Natural killer cell (primary cell): Measurements from ENCODE around the gene MYH15. TPM values are rescaled to one million over a fixed set of nuclear protein-coding genes. Genes with fewer than 3 reads are reported as not detected.

Source experiments
- ATAC-seq, 3 donors: fragments of 150-1000 bp in 2 of 3; fragments of 200-7000 bp in 1 of 3; cut with Tn5 transposase; 1 replicate in 1 of 3; 2 replicates in 2 of 3; pipeline ENCODE4 v1.10.0; 2021; ENCODE audit warnings: mild to moderate bottlenecking in 2 of 3, moderate library complexity in 2 of 3
- DNase-seq, 2 donors: peaks; one replicate each; pipeline versions ENCODE4 v3.0.0 to v3.0.0-alpha.2; 2013 to 2021; ENCODE audit warnings: mixed read lengths in 1 of 2
- H3K27ac ChIP-seq: one replicate; pipeline ENCODE4 v1.5.1; 2013; ENCODE audit warnings: mild to moderate bottlenecking, low read length
- H3K27me3 ChIP-seq: one replicate; pipeline ENCODE4 v1.6.1; 2013; ENCODE audit warnings: low read length; ENCODE audit not compliant: control insufficient read depth, insufficient read depth
- H3K36me3 ChIP-seq: one replicate; pipeline ENCODE4 v1.6.1; 2013; ENCODE audit warnings: low read length; ENCODE audit not compliant: control insufficient read depth, insufficient read depth
- H3K4me1 ChIP-seq: one replicate; pipeline ENCODE4 v1.6.1; 2013; ENCODE audit warnings: low read length; ENCODE audit not compliant: control insufficient read depth, insufficient read depth
- H3K4me3 ChIP-seq: one replicate; pipeline ENCODE4 v1.5.1; 2013; ENCODE audit warnings: low read length
- H3K9me3 ChIP-seq: one replicate; pipeline ENCODE4 v1.6.1; 2013; ENCODE audit warnings: low read length; ENCODE audit not compliant: control insufficient read depth, insufficient read depth
- H3K27ac Mint-ChIP-seq, 2 donors: one replicate each; pipeline ENCODE4 v1.8.0; 2022; ENCODE audit warnings: mild to moderate bottlenecking in 2 of 2, mixed read lengths in 2 of 2, moderate library complexity in 1 of 2
- H3K27me3 Mint-ChIP-seq, 2 donors: one replicate each; pipeline ENCODE4 v1.8.0; 2022; ENCODE audit warnings: low read depth in 2 of 2, mixed read lengths in 2 of 2
- H3K36me3 Mint-ChIP-seq: one replicate; pipeline ENCODE4 v1.8.0; 2022; ENCODE audit warnings: mixed read lengths
- H3K4me1 Mint-ChIP-seq, 2 donors: one replicate each; pipeline ENCODE4 v1.8.0; 2022; ENCODE audit warnings: mixed read lengths in 2 of 2
- H3K4me3 Mint-ChIP-seq: one replicate; pipeline ENCODE4 v1.8.0; 2022; ENCODE audit warnings: mild to moderate bottlenecking, moderate library complexity, mixed read lengths
- H3K9me3 Mint-ChIP-seq, 2 donors: one replicate each; pipeline ENCODE4 v1.8.0; 2022; ENCODE audit warnings: mixed read lengths in 2 of 2
- WGBS: methylation state at CpG from one replicate; pipeline ENCODE4 v1.1.7; 2013; ENCODE audit warnings: missing lambda C conversion rate; ENCODE audit not compliant: insufficient coverage; 5-methylcytosine and 5-hydroxymethylcytosine counted together
- intact Hi-C: fragments of 100-400 bp; cut with micrococcal nuclease; formaldehyde crosslinking; loops from one replicate; pipeline ENCODE4 v1.14.2; 2022
- total RNA-seq, 4 donors: library from RNA; stranded (reverse); fragments of 120-200 nt in 1 of 4; gene quantifications; one replicate each; pipeline versions ENCODE4 v1.2.3 to v1.2.4, GENCODE V29; 2013 to 2022
- TF ChIP-seq, protein P1 (sequence below): fragments of 200-600 bp; IDR thresholded peaks from one replicate; pipeline ENCODE4 v1.8.0; 2022; ENCODE audit warnings: antibody characterized with exemption

The MYH15 gene
- total RNA-seq, 3 donors from 2014 or later (not counting 1 experiment from before 2014, with no cell fraction given), result 0.05 TPM; not detected in 2

DNA sequence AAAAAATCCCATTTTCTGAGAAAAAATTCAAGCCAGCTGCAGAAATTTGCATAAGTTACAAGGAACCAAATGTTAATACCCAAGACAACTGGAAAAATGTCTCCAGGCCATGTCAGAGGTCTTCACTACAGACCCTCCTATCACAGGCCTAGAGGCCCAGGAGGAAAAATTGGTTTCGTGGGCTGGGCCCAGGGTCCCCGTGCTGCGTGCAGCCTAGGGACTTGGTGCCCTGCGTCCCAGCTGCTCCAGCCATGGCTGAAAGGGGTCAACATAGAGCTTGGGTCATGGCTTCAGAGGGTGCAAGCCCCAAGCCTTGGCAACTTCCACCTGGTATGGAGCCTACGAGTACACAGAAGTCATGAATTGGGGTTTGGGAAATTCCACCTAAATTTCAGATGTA is 78.0 kb downstream of the MYH15 start:
- ATAC-seq (no peak), DNase-seq (no peak)
- no peaks in the 10 kb centered on the region for H3K27me3 ChIP-seq
- H3K9me3 ChIP-seq, result no peaks in the 10 kb centered on the region
- peaks cover 3 to 12% of the 10 kb centered on the region in 2 donors for H3K27me3 Mint-ChIP-seq
- no peak overlapping the region for H3K27ac ChIP-seq
- no peaks in the 10 kb centered on the region for H3K9me3 Mint-ChIP-seq
- TF ChIP-seq, protein P1, sequence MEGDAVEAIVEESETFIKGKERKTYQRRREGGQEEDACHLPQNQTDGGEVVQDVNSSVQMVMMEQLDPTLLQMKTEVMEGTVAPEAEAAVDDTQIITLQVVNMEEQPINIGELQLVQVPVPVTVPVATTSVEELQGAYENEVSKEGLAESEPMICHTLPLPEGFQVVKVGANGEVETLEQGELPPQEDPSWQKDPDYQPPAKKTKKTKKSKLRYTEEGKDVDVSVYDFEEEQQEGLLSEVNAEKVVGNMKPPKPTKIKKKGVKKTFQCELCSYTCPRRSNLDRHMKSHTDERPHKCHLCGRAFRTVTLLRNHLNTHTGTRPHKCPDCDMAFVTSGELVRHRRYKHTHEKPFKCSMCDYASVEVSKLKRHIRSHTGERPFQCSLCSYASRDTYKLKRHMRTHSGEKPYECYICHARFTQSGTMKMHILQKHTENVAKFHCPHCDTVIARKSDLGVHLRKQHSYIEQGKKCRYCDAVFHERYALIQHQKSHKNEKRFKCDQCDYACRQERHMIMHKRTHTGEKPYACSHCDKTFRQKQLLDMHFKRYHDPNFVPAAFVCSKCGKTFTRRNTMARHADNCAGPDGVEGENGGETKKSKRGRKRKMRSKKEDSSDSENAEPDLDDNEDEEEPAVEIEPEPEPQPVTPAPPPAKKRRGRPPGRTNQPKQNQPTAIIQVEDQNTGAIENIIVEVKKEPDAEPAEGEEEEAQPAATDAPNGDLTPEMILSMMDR, result no peak
- no peaks in the 10 kb centered on the region for H3K4me1 ChIP-seq
- 97% methylated on average over 5 of the region's 5 CpGs for WGBS
- intact Hi-C loops, result no loop called here
- H3K4me1 Mint-ChIP-seq, result no peaks in the 10 kb centered on the region
- no peak overlapping the region for H3K4me3 ChIP-seq
- H3K36me3 Mint-ChIP-seq, result no peaks in the 10 kb centered on the region
- no peak overlapping the region for H3K4me3 Mint-ChIP-seq
- H3K36me3 ChIP-seq, result no peaks in the 10 kb centered on the region
- no peak overlapping the region for H3K27ac Mint-ChIP-seq

DNA sequence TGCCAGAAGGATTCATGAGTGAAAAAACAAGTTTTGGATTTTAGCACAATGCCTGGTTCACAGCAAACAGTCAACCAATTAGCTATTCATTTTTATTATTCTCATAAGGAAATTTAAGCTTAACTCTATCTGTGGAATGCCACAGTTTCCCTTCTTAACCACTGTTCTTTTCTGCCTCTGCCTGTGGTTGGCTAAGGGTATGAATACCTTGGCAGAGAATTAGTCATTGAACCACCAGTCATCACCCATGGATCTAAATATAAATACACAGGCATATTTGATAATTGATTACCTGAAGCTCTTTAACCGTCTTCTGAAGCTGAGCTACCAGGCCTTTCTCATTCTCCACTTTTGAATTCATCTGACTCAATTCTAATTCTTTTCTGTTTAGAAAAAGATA is 79.9 kb downstream of the MYH15 start:
- Histone ChIP-seq H3K4me3 (no peak overlapping the region), H3K27ac (no peak overlapping the region), H3K27me3 (no peaks in the 10 kb centered on the region), H3K9me3 (no peaks in the 10 kb centered on the region), H3K4me1 (no peaks in the 10 kb centered on the region), H3K36me3 (no peaks in the 10 kb centered on the region)
- no peak overlapping the region for H3K27ac Mint-ChIP-seq
- peaks cover 3 to 10% of the 10 kb centered on the region in 2 donors for H3K27me3 Mint-ChIP-seq
- WGBS, result 100% methylated on average over 1 of the region's 1 CpG
- TF ChIP-seq, protein P1, result no peak
- intact Hi-C loops, result no loop called here
- DNase-seq (no peak), ATAC-seq (no peak)
- no peak overlapping the region for H3K4me3 Mint-ChIP-seq
- no peaks in the 10 kb centered on the region for H3K36me3 Mint-ChIP-seq
- no peaks in the 10 kb centered on the region for H3K9me3 Mint-ChIP-seq
- no peaks in the 10 kb centered on the region for H3K4me1 Mint-ChIP-seq

DNA sequence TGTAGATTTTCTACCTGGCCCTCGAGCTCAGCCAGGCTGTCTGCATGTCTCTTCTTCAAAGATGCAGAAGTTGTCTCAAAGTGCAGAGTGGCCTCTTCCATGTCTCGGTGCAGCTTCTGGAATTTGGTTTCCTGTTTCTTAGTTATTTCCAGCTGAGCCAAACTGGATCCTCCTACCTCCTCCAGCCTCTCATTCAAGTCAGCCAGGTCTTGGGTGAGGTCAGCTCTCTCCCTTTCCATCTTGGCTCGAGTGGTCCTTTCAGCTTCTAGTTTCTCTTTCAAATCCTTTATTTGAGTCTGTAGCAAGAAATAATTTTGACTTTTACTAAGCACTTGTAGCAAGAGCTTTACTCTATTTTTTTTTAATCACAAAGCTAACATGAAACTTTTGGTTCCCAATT is 81.8 kb downstream of the MYH15 start:
- no peak overlapping the region for H3K27ac ChIP-seq
- H3K27ac Mint-ChIP-seq, result no peak overlapping the region

DNA sequence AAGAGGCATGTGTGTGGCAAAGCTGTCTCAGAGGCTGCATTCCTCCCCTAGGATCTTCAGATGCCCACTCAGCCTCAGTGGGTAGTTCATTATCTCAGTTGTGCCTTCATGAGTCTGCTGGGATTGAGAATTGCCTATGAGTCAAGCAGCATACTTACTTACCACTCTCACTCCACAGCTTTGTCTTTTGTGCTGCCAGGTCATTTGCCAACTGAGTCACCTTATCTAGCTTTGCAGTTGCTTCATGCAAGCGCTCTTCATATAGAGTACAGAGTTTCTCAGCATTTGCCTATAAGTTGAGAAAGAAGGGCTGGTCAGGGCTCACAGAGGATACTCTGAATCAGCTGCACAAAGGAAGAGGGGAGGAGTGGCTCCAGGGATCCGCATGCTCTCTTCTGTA is 89.5 kb downstream of the MYH15 start:
- intact Hi-C loops, result no loop called here
- H3K27me3 ChIP-seq, result no peaks in the 10 kb centered on the region
- H3K36me3 Mint-ChIP-seq, result no peaks in the 10 kb centered on the region
- no peaks in the 10 kb centered on the region for H3K4me1 Mint-ChIP-seq
- TF ChIP-seq, protein P1, result no peak
- no peak overlapping the region for H3K27ac Mint-ChIP-seq
- no peak for ATAC-seq
- H3K27ac ChIP-seq, result no peak overlapping the region
- H3K9me3 Mint-ChIP-seq, result no peaks in the 10 kb centered on the region
- H3K9me3 ChIP-seq, result no peaks in the 10 kb centered on the region
- WGBS, result 95% methylated on average over 2 of the region's 2 CpGs
- peaks cover 10 to 15% of the 10 kb centered on the region in 2 donors for H3K27me3 Mint-ChIP-seq
- H3K36me3 ChIP-seq, result no peaks in the 10 kb centered on the region
- H3K4me1 ChIP-seq, result no peaks in the 10 kb centered on the region
- H3K4me3 ChIP-seq, result no peak overlapping the region
- no peak for DNase-seq
- no peak overlapping the region for H3K4me3 Mint-ChIP-seq

More for the DNA sequence above, 81.8 kb downstream of the MYH15 start:
- H3K4me1 ChIP-seq, result no peaks in the 10 kb centered on the region
- H3K9me3 ChIP-seq, result no peaks in the 10 kb centered on the region
- no peaks in the 10 kb centered on the region for H3K36me3 ChIP-seq
- no peaks in the 10 kb centered on the region for H3K36me3 Mint-ChIP-seq
- no peak for DNase-seq
- peaks cover 6 to 10% of the 10 kb centered on the region in 2 donors for H3K27me3 Mint-ChIP-seq
- no peaks in the 10 kb centered on the region for H3K9me3 Mint-ChIP-seq
- no peak overlapping the region for H3K4me3 Mint-ChIP-seq
- no peak for ATAC-seq
- intact Hi-C loops, result no loop called here
- TF ChIP-seq, protein P1, result no peak
- H3K4me3 ChIP-seq, result no peak overlapping the region
- H3K27me3 ChIP-seq, result no peaks in the 10 kb centered on the region
- 79% methylated on average over 3 of the region's 3 CpGs for WGBS
- H3K4me1 Mint-ChIP-seq, result no peaks in the 10 kb centered on the region
